K562 (cell line): ENCODE measurements around the gene SAP130. TPM values are rescaled to one million over a fixed set of nuclear protein-coding genes. Genes with fewer than 3 reads are reported as not detected.

Experiments used
- ATAC-seq: fragments of 200-7000 bp; cut with Tn5 transposase; 3 replicates; pipeline ENCODE4 v1.9.1; 2020; ENCODE audit warnings: moderate library complexity
- BruUV-seq: library from RNA; stranded (reverse); fragments of 400-500 nt; replicated peaks from 2 replicates; lab custom pipeline; 2021; lab: Mats Ljungman, UMichigan
- CTCF ChIA-PET: fragments of 300-600 bp; formaldehyde crosslinking; extraction: SDS; loops from one replicate; lab custom pipeline; 2021; ENCODE audit warnings: low intra/inter-chr PET ratio; lab: Yijun Ruan, JAX
- POLR2A ChIA-PET: fragments of 300-600, 350-650 bp; sonication (Branson Sonifier 250); formaldehyde crosslinking; extraction: SDS; loops from one replicate; lab custom pipeline; 2021; ENCODE audit warnings: antibody characterized with exemption, inconsistent platforms; lab: Yijun Ruan, JAX
- DNase-seq, 4 experiments: peaks; one replicate each; pipeline versions ENCODE4 v3.0.0 to v3.0.0-alpha.2; 2011 to 2018; ENCODE audit warnings: low spot score in 3 of 4, mixed read lengths in 3 of 4; ENCODE audit errors: extremely low read depth in 1 of 4
- FAIRE-seq: peaks from 2 replicates; lab custom pipeline; 2011; peaks lifted over from hg19 to GRCh38; lab: Jason Lieb, UNC
- H2AFZ ChIP-seq: 2 replicates; pipeline ENCODE4 v1.6.0; 2011; ENCODE audit warnings: low read depth, low read length, control low read depth, inconsistent platforms
- H3K27ac ChIP-seq: fragments of 200-600 bp; 3 replicates; pipeline ENCODE4 v1.8.0; 2011; ENCODE audit warnings: low read depth, mild to moderate bottlenecking, control low read depth, inconsistent platforms, low read length, moderate library complexity, mixed read lengths; ENCODE audit errors: extremely low read depth
- H3K27me3 ChIP-seq, 2 experiments: fragments of 300-600 bp in 1 of 2; 2 replicates in 1 of 2; 3 replicates in 1 of 2; pipeline versions ENCODE4 v1.6.0 to v1.8.0; 2011; ENCODE audit warnings: inconsistent platforms in 2 of 2, low read length in 2 of 2, mild to moderate bottlenecking in 1 of 2, mixed read lengths in 1 of 2, moderate library complexity in 1 of 2; ENCODE audit not compliant: control insufficient read depth in 2 of 2, insufficient read depth in 2 of 2
- H3K36me3 ChIP-seq: fragments of 300-600 bp; 3 replicates; pipeline ENCODE4 v1.8.0; 2011; ENCODE audit warnings: mild to moderate bottlenecking, low read length, inconsistent platforms; ENCODE audit not compliant: control insufficient read depth, insufficient read depth
- H3K4me1 ChIP-seq, 2 experiments: fragments of 200-600 bp in 1 of 2; replicated peaks in 1 of 2; 2 replicates in 1 of 2; 3 replicates in 1 of 2; pipeline versions ENCODE4 v1.5.1 to v1.8.0; 2011; ENCODE audit warnings: inconsistent platforms in 2 of 2, low read length in 2 of 2, mild to moderate bottlenecking in 1 of 2, mixed read lengths in 1 of 2, moderate library complexity in 1 of 2; ENCODE audit not compliant: control insufficient read depth in 2 of 2, insufficient read depth in 2 of 2
- H3K4me2 ChIP-seq: 2 replicates; pipeline ENCODE4 v1.6.1; 2011; ENCODE audit warnings: low read length, control low read depth, inconsistent platforms, mixed read lengths; ENCODE audit not compliant: insufficient read depth
- H3K4me3 ChIP-seq: fragments of 200-600 bp; sonication (generic), shearing (Covaris generic); 2 replicates; pipeline ENCODE4 v1.5.1; 2016; ENCODE audit warnings: control low read depth, inconsistent platforms
- H3K79me2 ChIP-seq: fragments of 200-600 bp; 3 replicates; pipeline ENCODE4 v1.8.0; 2011; ENCODE audit warnings: low read length, inconsistent platforms; ENCODE audit not compliant: control insufficient read depth, insufficient read depth
- H3K9ac ChIP-seq, 2 experiments: 2 replicates each; pipeline versions ENCODE4 v1.6.0 to v1.6.1; 2011; ENCODE audit warnings: low read depth in 2 of 2, low read length in 2 of 2, control low read depth in 1 of 2, inconsistent platforms in 1 of 2, mild to moderate bottlenecking in 1 of 2, mixed read lengths in 1 of 2; ENCODE audit not compliant: insufficient read depth in 1 of 2
- H3K9me1 ChIP-seq: one replicate; pipeline ENCODE4 v1.6.0; 2011; ENCODE audit warnings: inconsistent platforms, mild to moderate bottlenecking, low read length, moderate library complexity; ENCODE audit not compliant: control insufficient read depth, insufficient read depth
- H3K9me3 ChIP-seq: replicated peaks from 2 replicates; pipeline ENCODE4 v1.5.1; 2011; ENCODE audit warnings: low read depth, low read length, inconsistent platforms; ENCODE audit not compliant: control insufficient read depth, insufficient read depth
- H4K20me1 ChIP-seq: replicated peaks from 2 replicates; pipeline ENCODE4 v1.6.1; 2011; ENCODE audit warnings: low read length, inconsistent platforms, mixed read lengths; ENCODE audit not compliant: control insufficient read depth, insufficient read depth
- CBX5 ChIP-seq: IDR thresholded peaks from 2 replicates; pipeline ENCODE4 v1.6.1; 2014; ENCODE audit warnings: low read depth, borderline replicate concordance
- FOS ChIP-seq: IDR thresholded peaks from 3 replicates; pipeline ENCODE4 v1.6.1; 2011; ENCODE audit not compliant: insufficient read length; ENCODE audit errors: extremely low read depth
- FOSL1 ChIP-seq: fragments of 200-800 bp; sonication (Bioruptor generic); conservative IDR thresholded peaks from 2 replicates; pipeline ENCODE4 v1.6.1; 2016; ENCODE audit warnings: missing genetic modification characterization, missing compliant biosample characterization
- SMAD3 ChIP-seq: fragments of 450-650 bp; formaldehyde crosslinking; conservative IDR thresholded peaks from 2 replicates; pipeline ENCODE4 v1.4.0; 2020; ENCODE audit warnings: mild to moderate bottlenecking
- WGBS: fragments of 100-300 bp; shearing (Covaris generic); methylation state at CpG from one replicate; pipeline ENCODE4 v1.1.6; 2016; ENCODE audit warnings: low coverage, mixed read lengths; ENCODE audit not compliant: insufficient coverage; ENCODE audit errors: missing lambda C conversion rate; 5-methylcytosine and 5-hydroxymethylcytosine counted together
- in situ Hi-C: fragments of 300-500 bp; cut with MboI; formaldehyde crosslinking; loops from 4 replicates; pipeline ENCODE4 v1.15.0; 2018; ENCODE audit warnings: inconsistent platforms, mixed read lengths
- intact Hi-C: fragments of 100-400 bp; cut with micrococcal nuclease; formaldehyde crosslinking; loops from 2 replicates; pipeline ENCODE4 v1.14.2; 2022
- polyA plus RNA-seq, 8 experiments: library from polyadenylated mRNA; depleted of rRNA in 4 of 8; stranded (reverse) in 5 of 8; unstranded in 3 of 8; fragments of >200 nt; fragmentation: Nextera tagmentation in 2 of 8; fragmentation: Illumina TruSeq in 1 of 8; extraction: Ambion mirVana in 2 of 8; extraction: Trizol in 1 of 8; gene quantifications; 2 replicates each; pipeline versions ENCODE4 v1.2.1 to v1.2.3, GENCODE V29; 2011 to 2014; ENCODE audit warnings: inconsistent platforms in 1 of 8, missing spikeins in 1 of 8
- total RNA-seq, 7 experiments: library from RNA; depleted of rRNA in 6 of 7; stranded (reverse); fragments of >200 nt in 6 of 7; fragmentation: Illumina TruSeq in 2 of 7; extraction: Trizol in 2 of 7; gene quantifications; 2 replicates each; pipeline versions ENCODE4 v1.2.1 to v1.2.3, GENCODE V29; 2011 to 2021; ENCODE audit warnings: low replicate concordance in 1 of 7
- TF ChIP-seq, protein P1 (sequence below): fragments of 450-650 bp; IDR thresholded peaks from 2 replicates; pipeline ENCODE4 v1.6.1; 2016; ENCODE audit warnings: mild to moderate bottlenecking, moderate library complexity

The SAP130 gene
- total and polyA plus RNA-seq, 9 of the 15 experiments (the other 6 are each of a cell fraction or from before 2014, with no cell fraction given), result 4.5 to 33.4 (median 7.4) TPM

DNA sequence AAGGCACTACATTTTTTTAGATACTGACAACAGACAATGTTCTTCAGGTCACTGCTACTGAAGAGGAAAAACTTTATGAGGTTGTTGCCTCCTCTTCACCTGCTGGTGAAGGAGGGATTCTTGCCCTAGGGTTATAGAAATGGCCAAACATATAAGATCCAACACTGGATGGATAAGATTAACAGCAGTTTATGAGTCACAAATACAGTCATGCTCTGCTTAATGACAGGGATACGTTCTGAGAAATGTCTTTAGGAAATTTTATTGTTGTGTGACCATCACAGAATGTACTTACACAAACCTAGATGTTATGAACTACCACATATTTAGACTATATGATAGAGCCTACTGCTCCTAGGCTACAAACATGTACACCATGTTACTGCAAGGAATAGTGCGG, 84.7 kb downstream of the SAP130 start:
- H4K20me1 ChIP-seq, result no peaks in the 10 kb centered on the region
- no TSS peak for BruUV-seq
- H3K9me3 ChIP-seq, result no peaks in the 10 kb centered on the region
- no peak for ATAC-seq
- H3K27me3 ChIP-seq, result no peaks in the 10 kb centered on the region
- CTCF ChIA-PET, result no interaction called here
- H3K4me1 ChIP-seq, result no peaks in the 10 kb centered on the region; a peak in 1 of 5 replicates
- TF ChIP-seq FOSL1 (tag) (0 out of 2 replicates have a peak, but pooled peaks have one; percentile 20), FOS (no peak)
- intact Hi-C loops (no loop called here), in situ Hi-C loops (no loop called here)
- no peaks in the 10 kb centered on the region for H3K79me2 ChIP-seq
- WGBS, result 80% methylated on average over 2 of the region's 2 CpGs
- H3K9ac ChIP-seq, result no peak overlapping the region
- H3K4me3 ChIP-seq, result no peak overlapping the region
- no peak for DNase-seq
- no peaks in the 10 kb centered on the region for H3K9me1 ChIP-seq
- no peak overlapping the region for H3K27ac ChIP-seq
- no peak for FAIRE-seq
- peaks cover 62% of the 10 kb centered on the region for H3K36me3 ChIP-seq
- no peak overlapping the region for H3K4me2 ChIP-seq
- H2AFZ ChIP-seq, result no peak overlapping the region
- POLR2A ChIA-PET, result no interaction called here

DNA sequence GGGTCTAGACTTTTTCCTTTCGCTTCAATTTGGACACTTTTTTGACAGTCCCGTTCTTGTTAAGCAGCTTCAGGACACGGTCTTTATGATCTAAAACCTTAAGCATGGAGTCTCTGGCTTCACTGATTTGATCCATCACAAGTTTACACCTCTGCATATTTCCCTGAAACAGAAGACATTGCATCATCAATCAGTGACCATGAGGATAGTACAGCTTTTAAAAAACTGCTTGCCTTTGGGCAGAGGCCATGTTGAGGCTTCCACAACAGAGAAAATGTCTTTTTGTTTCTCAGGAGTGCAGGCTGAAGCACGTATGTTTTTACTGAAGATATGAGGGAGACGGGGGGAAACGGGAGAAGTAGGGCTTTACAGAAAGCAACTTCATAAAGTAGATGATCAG, 85.9 kb downstream of the SAP130 start:
- Histone ChIP-seq H3K9me1 (no peaks in the 10 kb centered on the region), H3K27ac (no peak overlapping the region), H4K20me1 (no peaks in the 10 kb centered on the region), H3K9me3 (no peaks in the 10 kb centered on the region), H3K36me3 (peaks cover 50% of the 10 kb centered on the region; the same call in 2 of the 3 replicates), H3K4me2 (no peak overlapping the region), H3K79me2 (no peaks in the 10 kb centered on the region), H2AFZ (no peak overlapping the region), H3K4me3 (no peak overlapping the region), H3K27me3 (no peaks in the 10 kb centered on the region), H3K4me1 (no peaks in the 10 kb centered on the region; a peak in 1 of 5 replicates), H3K9ac (no peak overlapping the region)
- no TSS peak for BruUV-seq
- CTCF ChIA-PET, result no interaction called here
- intact Hi-C loops, result no loop called here
- no peak for DNase-seq
- WGBS, result 80% methylated on average over 6 of the region's 6 CpGs
- FAIRE-seq, result no peak
- in situ Hi-C loops, result no loop called here
- peak; percentile 51 for ATAC-seq
- POLR2A ChIA-PET, result no interaction called here
- 0 out of 2 replicates have a peak, but pooled peaks have one; percentile 56 for TF ChIP-seq SMAD3 (CRISPR knock-in tag)
- TF ChIP-seq, protein P1, sequence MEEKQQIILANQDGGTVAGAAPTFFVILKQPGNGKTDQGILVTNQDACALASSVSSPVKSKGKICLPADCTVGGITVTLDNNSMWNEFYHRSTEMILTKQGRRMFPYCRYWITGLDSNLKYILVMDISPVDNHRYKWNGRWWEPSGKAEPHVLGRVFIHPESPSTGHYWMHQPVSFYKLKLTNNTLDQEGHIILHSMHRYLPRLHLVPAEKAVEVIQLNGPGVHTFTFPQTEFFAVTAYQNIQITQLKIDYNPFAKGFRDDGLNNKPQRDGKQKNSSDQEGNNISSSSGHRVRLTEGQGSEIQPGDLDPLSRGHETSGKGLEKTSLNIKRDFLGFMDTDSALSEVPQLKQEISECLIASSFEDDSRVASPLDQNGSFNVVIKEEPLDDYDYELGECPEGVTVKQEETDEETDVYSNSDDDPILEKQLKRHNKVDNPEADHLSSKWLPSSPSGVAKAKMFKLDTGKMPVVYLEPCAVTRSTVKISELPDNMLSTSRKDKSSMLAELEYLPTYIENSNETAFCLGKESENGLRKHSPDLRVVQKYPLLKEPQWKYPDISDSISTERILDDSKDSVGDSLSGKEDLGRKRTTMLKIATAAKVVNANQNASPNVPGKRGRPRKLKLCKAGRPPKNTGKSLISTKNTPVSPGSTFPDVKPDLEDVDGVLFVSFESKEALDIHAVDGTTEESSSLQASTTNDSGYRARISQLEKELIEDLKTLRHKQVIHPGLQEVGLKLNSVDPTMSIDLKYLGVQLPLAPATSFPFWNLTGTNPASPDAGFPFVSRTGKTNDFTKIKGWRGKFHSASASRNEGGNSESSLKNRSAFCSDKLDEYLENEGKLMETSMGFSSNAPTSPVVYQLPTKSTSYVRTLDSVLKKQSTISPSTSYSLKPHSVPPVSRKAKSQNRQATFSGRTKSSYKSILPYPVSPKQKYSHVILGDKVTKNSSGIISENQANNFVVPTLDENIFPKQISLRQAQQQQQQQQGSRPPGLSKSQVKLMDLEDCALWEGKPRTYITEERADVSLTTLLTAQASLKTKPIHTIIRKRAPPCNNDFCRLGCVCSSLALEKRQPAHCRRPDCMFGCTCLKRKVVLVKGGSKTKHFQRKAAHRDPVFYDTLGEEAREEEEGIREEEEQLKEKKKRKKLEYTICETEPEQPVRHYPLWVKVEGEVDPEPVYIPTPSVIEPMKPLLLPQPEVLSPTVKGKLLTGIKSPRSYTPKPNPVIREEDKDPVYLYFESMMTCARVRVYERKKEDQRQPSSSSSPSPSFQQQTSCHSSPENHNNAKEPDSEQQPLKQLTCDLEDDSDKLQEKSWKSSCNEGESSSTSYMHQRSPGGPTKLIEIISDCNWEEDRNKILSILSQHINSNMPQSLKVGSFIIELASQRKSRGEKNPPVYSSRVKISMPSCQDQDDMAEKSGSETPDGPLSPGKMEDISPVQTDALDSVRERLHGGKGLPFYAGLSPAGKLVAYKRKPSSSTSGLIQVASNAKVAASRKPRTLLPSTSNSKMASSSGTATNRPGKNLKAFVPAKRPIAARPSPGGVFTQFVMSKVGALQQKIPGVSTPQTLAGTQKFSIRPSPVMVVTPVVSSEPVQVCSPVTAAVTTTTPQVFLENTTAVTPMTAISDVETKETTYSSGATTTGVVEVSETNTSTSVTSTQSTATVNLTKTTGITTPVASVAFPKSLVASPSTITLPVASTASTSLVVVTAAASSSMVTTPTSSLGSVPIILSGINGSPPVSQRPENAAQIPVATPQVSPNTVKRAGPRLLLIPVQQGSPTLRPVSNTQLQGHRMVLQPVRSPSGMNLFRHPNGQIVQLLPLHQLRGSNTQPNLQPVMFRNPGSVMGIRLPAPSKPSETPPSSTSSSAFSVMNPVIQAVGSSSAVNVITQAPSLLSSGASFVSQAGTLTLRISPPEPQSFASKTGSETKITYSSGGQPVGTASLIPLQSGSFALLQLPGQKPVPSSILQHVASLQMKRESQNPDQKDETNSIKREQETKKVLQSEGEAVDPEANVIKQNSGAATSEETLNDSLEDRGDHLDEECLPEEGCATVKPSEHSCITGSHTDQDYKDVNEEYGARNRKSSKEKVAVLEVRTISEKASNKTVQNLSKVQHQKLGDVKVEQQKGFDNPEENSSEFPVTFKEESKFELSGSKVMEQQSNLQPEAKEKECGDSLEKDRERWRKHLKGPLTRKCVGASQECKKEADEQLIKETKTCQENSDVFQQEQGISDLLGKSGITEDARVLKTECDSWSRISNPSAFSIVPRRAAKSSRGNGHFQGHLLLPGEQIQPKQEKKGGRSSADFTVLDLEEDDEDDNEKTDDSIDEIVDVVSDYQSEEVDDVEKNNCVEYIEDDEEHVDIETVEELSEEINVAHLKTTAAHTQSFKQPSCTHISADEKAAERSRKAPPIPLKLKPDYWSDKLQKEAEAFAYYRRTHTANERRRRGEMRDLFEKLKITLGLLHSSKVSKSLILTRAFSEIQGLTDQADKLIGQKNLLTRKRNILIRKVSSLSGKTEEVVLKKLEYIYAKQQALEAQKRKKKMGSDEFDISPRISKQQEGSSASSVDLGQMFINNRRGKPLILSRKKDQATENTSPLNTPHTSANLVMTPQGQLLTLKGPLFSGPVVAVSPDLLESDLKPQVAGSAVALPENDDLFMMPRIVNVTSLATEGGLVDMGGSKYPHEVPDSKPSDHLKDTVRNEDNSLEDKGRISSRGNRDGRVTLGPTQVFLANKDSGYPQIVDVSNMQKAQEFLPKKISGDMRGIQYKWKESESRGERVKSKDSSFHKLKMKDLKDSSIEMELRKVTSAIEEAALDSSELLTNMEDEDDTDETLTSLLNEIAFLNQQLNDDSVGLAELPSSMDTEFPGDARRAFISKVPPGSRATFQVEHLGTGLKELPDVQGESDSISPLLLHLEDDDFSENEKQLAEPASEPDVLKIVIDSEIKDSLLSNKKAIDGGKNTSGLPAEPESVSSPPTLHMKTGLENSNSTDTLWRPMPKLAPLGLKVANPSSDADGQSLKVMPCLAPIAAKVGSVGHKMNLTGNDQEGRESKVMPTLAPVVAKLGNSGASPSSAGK, result peak; percentile 43; the same call in 1 of the 2 replicates
- no peak for TF ChIP-seq CBX5
